22Rv1 (cell line): ENCODE results near the gene PARVB.

Source experiments
- ZFX ChIP-seq: fragments of 450-650 bp; IDR thresholded peaks from 2 replicates; pipeline ENCODE4 v1.6.1; 2017; ENCODE audit warnings: antibody characterized with exemption, borderline replicate concordance
- TF ChIP-seq, protein P1 (sequence below): fragments of 450-650 bp; IDR thresholded peaks from 2 replicates; pipeline ENCODE4 v1.5.1; 2017; ENCODE audit warnings: mild to moderate bottlenecking

- TF ChIP-seq, protein P1, sequence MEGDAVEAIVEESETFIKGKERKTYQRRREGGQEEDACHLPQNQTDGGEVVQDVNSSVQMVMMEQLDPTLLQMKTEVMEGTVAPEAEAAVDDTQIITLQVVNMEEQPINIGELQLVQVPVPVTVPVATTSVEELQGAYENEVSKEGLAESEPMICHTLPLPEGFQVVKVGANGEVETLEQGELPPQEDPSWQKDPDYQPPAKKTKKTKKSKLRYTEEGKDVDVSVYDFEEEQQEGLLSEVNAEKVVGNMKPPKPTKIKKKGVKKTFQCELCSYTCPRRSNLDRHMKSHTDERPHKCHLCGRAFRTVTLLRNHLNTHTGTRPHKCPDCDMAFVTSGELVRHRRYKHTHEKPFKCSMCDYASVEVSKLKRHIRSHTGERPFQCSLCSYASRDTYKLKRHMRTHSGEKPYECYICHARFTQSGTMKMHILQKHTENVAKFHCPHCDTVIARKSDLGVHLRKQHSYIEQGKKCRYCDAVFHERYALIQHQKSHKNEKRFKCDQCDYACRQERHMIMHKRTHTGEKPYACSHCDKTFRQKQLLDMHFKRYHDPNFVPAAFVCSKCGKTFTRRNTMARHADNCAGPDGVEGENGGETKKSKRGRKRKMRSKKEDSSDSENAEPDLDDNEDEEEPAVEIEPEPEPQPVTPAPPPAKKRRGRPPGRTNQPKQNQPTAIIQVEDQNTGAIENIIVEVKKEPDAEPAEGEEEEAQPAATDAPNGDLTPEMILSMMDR, result no peak
- TF ChIP-seq ZFX, result no peak
Measured at GRCh38 chr22:44142421-44143104, 118.5 kb downstream of the PARVB start.
